Measurements from ENCODE around the gene SP140.

DNA sequence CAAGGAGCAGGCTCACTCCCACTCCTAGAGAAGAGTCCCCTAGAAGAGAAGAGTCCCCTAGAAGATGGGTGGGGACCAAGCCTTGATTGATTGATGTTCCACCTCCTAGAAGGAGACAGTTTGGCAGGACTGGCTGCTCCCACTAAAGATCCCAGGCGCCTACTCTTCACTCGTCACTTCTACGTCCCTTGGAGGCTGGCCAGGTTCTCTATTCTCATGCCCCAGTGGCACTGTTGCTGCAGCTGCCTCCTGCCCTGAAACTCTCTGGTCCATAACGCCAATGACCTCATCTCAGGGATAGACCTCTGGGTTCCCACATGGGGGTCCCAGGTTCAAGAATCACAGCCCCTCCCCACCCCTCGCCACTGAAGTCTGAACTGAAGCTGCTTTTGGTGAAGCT lies 99.0 kb downstream of the SP140 start:
- TF ChIP-seq SP1 (IDR thresholded peaks at IDR 0.05) (no peak), SUZ12 (IDR thresholded peaks at IDR 0.05) (no peak), FOXA1 (IDR thresholded peaks at IDR 0.05) (no peak), ZNF384 (IDR thresholded peaks at IDR 0.05) (no peak)
